AG09319 (cell line): ENCODE results near the gene XAGE2.
"Not testable (repeated sequence)": the region's sequence is repeated elsewhere in the genome, so short reads cannot be mapped to it uniquely, and the experiment has no call there.

ENCODE experiments used
- DNase-seq: peaks from one replicate; pipeline ENCODE4 v3.0.0-alpha.2; 2010; ENCODE audit warnings: low read depth; ENCODE audit errors: extremely low read depth
- TF ChIP-seq, protein P1 (sequence below): IDR thresholded peaks from 2 replicates; pipeline ENCODE4 v1.5.1; 2011; ENCODE audit warnings: low read depth, mild to moderate bottlenecking, inconsistent platforms, low read length, moderate library complexity

XAGE2 gene, protein sequence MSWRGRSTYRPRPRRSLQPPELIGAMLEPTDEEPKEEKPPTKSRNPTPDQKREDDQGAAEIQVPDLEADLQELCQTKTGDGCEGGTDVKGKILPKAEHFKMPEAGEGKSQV

DNA sequence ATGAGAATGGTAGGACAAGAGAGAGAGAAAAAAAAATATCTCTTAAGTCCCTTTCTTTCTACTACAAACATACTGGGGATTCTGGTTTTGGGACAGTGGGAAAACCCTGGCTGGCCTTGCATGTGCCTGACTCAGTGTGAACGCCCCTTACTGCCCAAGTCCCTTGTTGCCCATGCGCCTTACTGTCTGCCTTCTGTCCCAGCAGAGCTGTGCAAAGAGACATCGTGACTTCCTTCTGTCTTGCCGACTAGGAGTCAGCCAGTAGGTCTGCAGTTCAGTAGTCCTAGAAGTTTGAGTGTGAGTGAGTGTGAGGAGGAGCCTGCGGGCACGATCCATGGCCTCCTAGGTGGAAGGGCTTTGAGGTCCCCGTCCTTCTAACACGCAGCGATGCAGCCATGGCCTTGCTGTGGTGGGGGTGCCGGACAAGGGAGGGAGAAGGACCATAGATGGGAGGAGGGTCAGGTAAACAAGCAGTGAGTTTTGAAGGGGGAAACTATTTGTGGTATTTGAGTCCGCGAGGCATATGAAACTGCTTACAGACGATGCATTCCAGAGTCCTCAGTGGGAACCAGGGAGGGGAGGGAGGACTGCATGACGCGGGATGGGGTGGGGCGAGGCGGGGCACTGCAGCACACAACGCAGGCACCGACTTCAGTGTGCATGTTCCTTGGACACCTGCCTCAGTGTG, at the start of gene XAGE2:
Gene XAGE2, plus strand, starts transcription at position 654 of the 688 bp plus-strand sequence. CDS start 994 bp downstream, outside the sequence.
- TF ChIP-seq, protein P1, sequence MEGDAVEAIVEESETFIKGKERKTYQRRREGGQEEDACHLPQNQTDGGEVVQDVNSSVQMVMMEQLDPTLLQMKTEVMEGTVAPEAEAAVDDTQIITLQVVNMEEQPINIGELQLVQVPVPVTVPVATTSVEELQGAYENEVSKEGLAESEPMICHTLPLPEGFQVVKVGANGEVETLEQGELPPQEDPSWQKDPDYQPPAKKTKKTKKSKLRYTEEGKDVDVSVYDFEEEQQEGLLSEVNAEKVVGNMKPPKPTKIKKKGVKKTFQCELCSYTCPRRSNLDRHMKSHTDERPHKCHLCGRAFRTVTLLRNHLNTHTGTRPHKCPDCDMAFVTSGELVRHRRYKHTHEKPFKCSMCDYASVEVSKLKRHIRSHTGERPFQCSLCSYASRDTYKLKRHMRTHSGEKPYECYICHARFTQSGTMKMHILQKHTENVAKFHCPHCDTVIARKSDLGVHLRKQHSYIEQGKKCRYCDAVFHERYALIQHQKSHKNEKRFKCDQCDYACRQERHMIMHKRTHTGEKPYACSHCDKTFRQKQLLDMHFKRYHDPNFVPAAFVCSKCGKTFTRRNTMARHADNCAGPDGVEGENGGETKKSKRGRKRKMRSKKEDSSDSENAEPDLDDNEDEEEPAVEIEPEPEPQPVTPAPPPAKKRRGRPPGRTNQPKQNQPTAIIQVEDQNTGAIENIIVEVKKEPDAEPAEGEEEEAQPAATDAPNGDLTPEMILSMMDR: no peak
- DNase-seq: no peak

DNA sequence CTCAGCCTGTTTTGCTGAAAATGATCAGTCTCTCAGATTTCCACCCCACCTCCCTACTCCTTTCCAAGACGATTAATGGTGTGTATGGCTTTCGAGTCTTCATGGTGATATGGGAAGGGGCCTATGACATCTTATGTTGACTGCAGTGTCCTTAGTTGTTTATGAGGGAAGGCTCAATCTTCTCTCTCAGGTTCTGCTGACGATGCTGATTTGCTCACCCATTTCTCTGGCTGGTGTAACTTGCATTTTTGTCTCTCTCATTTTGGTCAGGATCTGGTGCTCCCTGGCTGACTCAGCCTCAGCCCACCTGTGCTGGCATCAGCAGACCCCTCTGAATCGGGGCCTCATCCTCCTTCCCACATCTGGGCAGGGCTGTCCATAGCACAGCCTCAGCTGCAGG, 31.4 kb upstream of the XAGE2 start:
- DNase-seq: no peak
- TF ChIP-seq, protein P1: no peak

DNA sequence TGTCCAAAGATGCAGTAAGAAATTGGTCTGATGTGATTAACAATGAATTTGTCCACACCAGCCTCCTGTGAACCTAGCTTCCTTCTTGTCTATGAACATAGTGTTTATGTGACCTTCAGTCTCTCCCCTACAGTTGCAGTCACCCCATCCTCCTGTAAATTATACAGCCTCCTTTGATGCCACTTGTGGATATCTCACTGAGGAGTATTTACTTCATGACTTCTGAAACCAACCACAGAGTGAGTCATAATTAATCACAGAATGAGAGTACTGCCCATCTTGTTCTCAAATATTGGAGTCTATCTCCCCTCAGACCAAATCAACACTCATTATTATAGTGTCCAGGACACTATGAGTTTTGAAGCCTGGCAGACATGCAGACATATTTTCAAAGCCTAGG, 27.3 kb upstream of the XAGE2 start:
- no peak for DNase-seq
- TF ChIP-seq, protein P1: no peak

DNA sequence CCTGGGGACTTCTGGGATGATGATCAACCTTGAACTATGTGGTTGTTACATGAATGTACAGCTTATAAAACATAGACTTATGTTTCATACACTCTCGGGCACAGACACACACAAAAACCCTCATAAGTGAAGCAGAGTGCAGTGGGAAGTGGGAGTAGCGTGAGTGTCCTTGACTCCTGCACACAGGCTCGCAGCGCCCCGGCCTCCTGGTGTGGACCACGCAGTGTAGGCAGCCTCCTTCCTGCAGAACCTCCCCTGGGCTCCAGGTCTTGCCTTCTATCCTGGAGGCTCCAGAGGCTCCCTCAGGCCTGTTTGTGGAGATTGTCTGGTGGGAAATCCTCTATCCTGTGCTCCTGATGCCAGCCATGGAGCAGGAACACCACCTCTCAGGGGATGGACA, 25.7 kb upstream of the XAGE2 start:
- DNase-seq: not testable (repeated sequence)

DNA sequence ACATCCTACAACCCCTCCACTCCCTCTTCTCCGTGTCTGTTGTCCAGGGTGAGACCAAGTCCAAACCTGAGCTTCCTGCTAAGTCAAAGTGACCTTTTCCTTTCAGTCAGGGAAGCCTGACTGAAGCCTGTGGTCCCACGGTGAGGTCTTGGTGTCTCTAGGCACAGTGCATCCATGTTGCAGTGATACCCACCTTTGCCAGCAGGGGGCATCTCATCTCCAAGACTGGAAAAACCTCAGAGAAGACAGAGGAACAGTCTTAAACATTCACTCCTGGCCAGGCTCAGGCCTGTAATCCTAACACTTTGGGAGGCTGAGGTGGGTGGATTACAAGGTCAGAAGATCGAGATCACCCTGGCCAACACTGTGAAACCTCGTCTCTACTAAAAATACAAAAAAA, 23.4 kb upstream of the XAGE2 start:
- peak; percentile 2 for DNase-seq
- TF ChIP-seq, protein P1: peak; percentile 58

DNA sequence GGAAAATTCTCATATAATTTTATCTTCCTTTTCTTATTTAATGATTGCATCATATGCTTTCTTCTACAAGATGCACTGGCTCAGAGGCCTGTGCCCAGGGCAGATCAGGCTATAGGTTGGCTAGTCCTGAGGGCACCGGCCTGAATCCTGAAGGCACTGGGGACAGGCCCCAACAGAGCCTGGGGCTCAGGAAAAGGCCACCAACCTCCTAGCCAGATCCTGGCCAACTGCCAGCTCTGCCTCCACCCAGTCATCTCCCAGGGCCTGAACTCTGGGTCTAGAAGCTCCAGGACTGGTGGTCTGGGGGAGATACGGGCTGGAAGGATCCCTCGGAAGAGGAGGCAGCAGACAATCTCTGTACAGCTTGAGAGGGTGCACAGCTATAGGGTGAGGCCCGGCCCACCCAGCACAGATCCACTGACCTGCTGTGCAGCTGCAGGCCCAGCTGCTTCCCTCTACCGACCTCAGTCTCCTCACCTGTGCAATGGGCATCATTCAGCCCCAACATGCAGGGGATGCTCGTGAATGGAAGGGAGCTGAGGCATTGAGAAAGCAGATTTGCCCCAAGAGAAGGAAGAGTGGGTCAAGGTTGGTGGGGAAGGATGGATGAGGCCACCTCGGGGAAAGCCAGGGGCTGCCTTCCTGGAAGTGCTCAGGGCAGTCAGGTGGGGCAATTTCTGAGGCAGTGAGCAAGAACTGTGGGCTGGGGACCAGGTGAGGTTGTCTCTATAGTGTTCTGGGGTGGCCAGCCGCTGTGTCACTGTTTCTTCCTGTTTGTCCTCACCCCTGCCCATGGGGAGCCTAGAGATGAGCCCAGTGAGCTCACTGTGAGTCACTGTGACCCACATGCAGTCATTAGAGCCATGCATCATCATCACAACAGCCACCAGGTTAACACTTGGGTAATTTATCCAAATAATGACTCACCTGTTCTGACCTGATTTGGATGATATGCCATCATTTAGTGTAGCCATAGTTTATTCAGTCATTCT, 22.4 kb upstream of the XAGE2 start:
- TF ChIP-seq, protein P1: no peak
- DNase-seq: no peak

DNA sequence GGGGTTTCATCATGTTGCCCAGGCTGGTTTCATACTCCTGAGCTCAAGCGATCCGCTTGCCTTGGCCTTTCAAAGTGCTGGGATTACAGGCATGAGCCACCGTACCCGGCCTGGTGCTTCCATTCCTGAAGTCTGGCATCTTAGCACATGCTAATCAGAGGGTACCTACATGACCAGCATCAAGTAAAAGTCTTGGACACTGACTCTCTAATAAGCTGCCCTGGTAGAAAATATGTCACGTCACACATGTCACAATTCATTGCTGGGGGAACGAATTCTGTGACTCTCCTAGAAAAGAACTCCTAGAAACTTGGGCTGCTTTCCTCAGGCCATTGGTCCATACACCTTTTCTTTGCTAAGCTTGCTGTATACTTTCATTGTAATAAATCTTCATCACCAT, 19.1 kb upstream of the XAGE2 start:
- TF ChIP-seq, protein P1: no peak

More for the DNA sequence above, 19.1 kb upstream of the XAGE2 start:
- no peak for DNase-seq
